Endothelial cell of umbilical vein (primary cell): ENCODE measurements around the gene DHX34.

Experiments
- CTCF ChIP-seq, 2 donors: IDR thresholded peaks; 1 replicate in 1 of 2; 2 replicates in 1 of 2; pipeline ENCODE4 v1.5.1; 2011; ENCODE audit warnings: low read length in 2 of 2, mild to moderate bottlenecking in 2 of 2, moderate library complexity in 2 of 2, control low read depth in 1 of 2, inconsistent platforms in 1 of 2, low read depth in 1 of 2; ENCODE audit not compliant: insufficient read depth in 1 of 2; ENCODE audit errors: extremely low read depth in 1 of 2
- EZH2 ChIP-seq: IDR thresholded peaks from 2 replicates; pipeline ENCODE4 v1.6.1; 2012; ENCODE audit warnings: borderline replicate concordance, low read depth, mild to moderate bottlenecking, moderate library complexity, low read length, inconsistent platforms; ENCODE audit not compliant: severe bottlenecking
- GATA2 ChIP-seq: IDR thresholded peaks from 2 replicates; pipeline ENCODE4 v1.7.0; 2011; ENCODE audit warnings: low read depth, mild to moderate bottlenecking, moderate library complexity, mixed read lengths, low read length; ENCODE audit not compliant: insufficient read length, insufficient read depth
- JUN ChIP-seq: IDR thresholded peaks from 2 replicates; pipeline ENCODE4 v1.6.1; 2011; ENCODE audit warnings: borderline replicate concordance, low read depth; ENCODE audit not compliant: insufficient read length, insufficient read depth
- MAX ChIP-seq: IDR thresholded peaks from 2 replicates; pipeline ENCODE4 v1.6.1; 2011; ENCODE audit not compliant: insufficient read depth, insufficient read length
- POLR2A ChIP-seq: IDR thresholded peaks from 2 replicates; pipeline ENCODE4 v1.6.1; 2012; ENCODE audit warnings: low read depth, mild to moderate bottlenecking, control low read depth, low read length
- POLR2AphosphoS5 ChIP-seq: IDR thresholded peaks from 2 replicates; pipeline ENCODE4 v1.6.1; 2012; ENCODE audit warnings: low read depth, mild to moderate bottlenecking, control low read depth, low read length, moderate library complexity; ENCODE audit not compliant: insufficient read depth

- no peak for TF ChIP-seq GATA2
- TF ChIP-seq MAX, result no peak
- TF ChIP-seq CTCF (IDR thresholded peaks at IDR 0.05; ENCODE audit: extremely low read depth in 1 of 2, insufficient read depth in 1 of 2, low read depth in 1 of 2, low read length in 2 of 2), result no peak
- TF ChIP-seq POLR2AphosphoS5, result no peak
- no peak for TF ChIP-seq EZH2
- no peak for TF ChIP-seq POLR2A
- TF ChIP-seq JUN, result no peak
Observed at GRCh38 chr19:47331490-47331889, 17.6 kb upstream of the DHX34 start.
